ENCODE data around the gene IGSF21. TPM values are rescaled to one million over a fixed set of nuclear protein-coding genes. Genes with fewer than 3 reads are reported as not detected.

IGSF21 gene
- polyA plus RNA-seq, 6 donors from 2014 or later = not detected

- Mint-ChIP-seq H3K4me3 (no peak overlapping the region), H3K27ac (no peak overlapping the region), H3K27me3 (peaks cover 6 to 34% (median 20%) of the 10 kb centered on the region in 3 donors), H3K36me3 (no peaks in the 10 kb centered on the region), H3K4me1 (no peaks in the 10 kb centered on the region), H3K9me3 (peaks cover 0 to 5% (median 0%) of the 10 kb centered on the region in 7 donors)
- no peak for DNase-seq
- no peak for ATAC-seq (ENCODE audit: low read depth in 2 of 2)
Measured at GRCh38 chr1:18085387-18086074, 22.1 kb upstream of the IGSF21 start.

- no peak for DNase-seq
- peaks cover 0 to 4% (median 0%) of the 10 kb centered on the region in 3 donors for H3K4me1 Mint-ChIP-seq
- no peak overlapping the region for H3K4me3 Mint-ChIP-seq
- no peak for ATAC-seq (ENCODE audit: low read depth in 2 of 2)
- peaks cover 6 to 46% (median 38%) of the 10 kb centered on the region in 3 donors for H3K27me3 Mint-ChIP-seq
- H3K27ac Mint-ChIP-seq = peak overlapping the region in 1 of 6 donors; percentile 64
- peaks cover 0 to 5% (median 0%) of the 10 kb centered on the region in 7 donors for H3K9me3 Mint-ChIP-seq
- H3K36me3 Mint-ChIP-seq = no peaks in the 10 kb centered on the region
Measured at GRCh38 chr1:18088077-18088594, 19.5 kb upstream of the IGSF21 start.

- Mint-ChIP-seq H3K36me3 (peaks cover 0 to 7% of the 10 kb centered on the region in 2 donors), H3K4me3 (no peak overlapping the region), H3K27ac (no peak overlapping the region), H3K27me3 (peaks cover 12 to 55% (median 45%) of the 10 kb centered on the region in 3 donors), H3K9me3 (peaks cover 0 to 9% (median 3%) of the 10 kb centered on the region in 7 donors), H3K4me1 (peaks cover 0 to 4% (median 0%) of the 10 kb centered on the region in 3 donors)
- ATAC-seq (ENCODE audit: low read depth in 2 of 2) (no peak), DNase-seq (no peak)
Measured at GRCh38 chr1:18089488-18089887, 18.1 kb upstream of the IGSF21 start.

- Mint-ChIP-seq H3K4me1 (peaks cover 0 to 4% (median 0%) of the 10 kb centered on the region in 3 donors), H3K36me3 (peaks cover 0 to 7% of the 10 kb centered on the region in 2 donors), H3K27me3 (peaks cover 9 to 57% (median 53%) of the 10 kb centered on the region in 3 donors), H3K27ac (no peak overlapping the region), H3K4me3 (no peak overlapping the region), H3K9me3 (peaks cover 0 to 9% (median 3%) of the 10 kb centered on the region in 7 donors)
- DNase-seq (no peak), ATAC-seq (ENCODE audit: low read depth in 2 of 2) (no peak)
Measured at GRCh38 chr1:18090636-18091035, 17.0 kb upstream of the IGSF21 start.

- H3K27me3 Mint-ChIP-seq = peaks cover 9 to 54% (median 51%) of the 10 kb centered on the region in 3 donors
- peaks cover 0 to 4% (median 0%) of the 10 kb centered on the region in 3 donors for H3K4me1 Mint-ChIP-seq
- H3K27ac Mint-ChIP-seq = peak overlapping the region in 2 of 6 donors; percentile 3 to 28
- no peak overlapping the region for H3K4me3 Mint-ChIP-seq
- ATAC-seq (ENCODE audit: low read depth in 2 of 2) = no peak
- no peak for DNase-seq
- H3K9me3 Mint-ChIP-seq = peaks cover 0 to 9% (median 3%) of the 10 kb centered on the region in 7 donors
- peaks cover 0 to 7% of the 10 kb centered on the region in 2 donors for H3K36me3 Mint-ChIP-seq
Measured at GRCh38 chr1:18091660-18092446, 15.7 kb upstream of the IGSF21 start.

GRCh38 chr1:18093193-18093592 lies 14.4 kb upstream of the IGSF21 start:
- DNase-seq = no peak
- peaks cover 0 to 4% (median 0%) of the 10 kb centered on the region in 3 donors for H3K4me1 Mint-ChIP-seq
- H3K36me3 Mint-ChIP-seq = peaks cover 0 to 7% of the 10 kb centered on the region in 2 donors
- H3K4me3 Mint-ChIP-seq = no peak overlapping the region
- peak overlapping the region in 1 of 6 donors; percentile 77 for H3K27ac Mint-ChIP-seq
- peaks cover 0 to 8% (median 3%) of the 10 kb centered on the region in 7 donors for H3K9me3 Mint-ChIP-seq
- no peak for ATAC-seq (ENCODE audit: low read depth in 2 of 2)
- H3K27me3 Mint-ChIP-seq = peaks cover 9 to 60% (median 58%) of the 10 kb centered on the region in 3 donors

GRCh38 chr1:18093646-18094045 lies 14.0 kb upstream of the IGSF21 start:
- H3K36me3 Mint-ChIP-seq = peaks cover 0 to 7% of the 10 kb centered on the region in 2 donors
- ATAC-seq (ENCODE audit: low read depth in 2 of 2) (no peak), DNase-seq (no peak)
- H3K4me1 Mint-ChIP-seq = peaks cover 0 to 4% (median 0%) of the 10 kb centered on the region in 3 donors
- H3K4me3 Mint-ChIP-seq = no peak overlapping the region
- H3K27me3 Mint-ChIP-seq = peaks cover 9 to 62% (median 56%) of the 10 kb centered on the region in 3 donors
- H3K9me3 Mint-ChIP-seq = peaks cover 0 to 8% (median 3%) of the 10 kb centered on the region in 7 donors
- H3K27ac Mint-ChIP-seq = no peak overlapping the region

GRCh38 chr1:18094096-18094495 lies 13.5 kb upstream of the IGSF21 start:
- peaks cover 0 to 4% (median 0%) of the 10 kb centered on the region in 3 donors for H3K4me1 Mint-ChIP-seq
- H3K36me3 Mint-ChIP-seq = peaks cover 0 to 7% of the 10 kb centered on the region in 2 donors

GRCh38 chr1:18097206-18097605 lies 10.4 kb upstream of the IGSF21 start:
- Mint-ChIP-seq H3K27me3 (peaks cover 26 to 58% (median 56%) of the 10 kb centered on the region in 3 donors), H3K9me3 (peaks cover 0 to 8% (median 3%) of the 10 kb centered on the region in 7 donors), H3K4me3 (no peak overlapping the region), H3K4me1 (no peaks in the 10 kb centered on the region), H3K36me3 (peaks cover 0 to 7% of the 10 kb centered on the region in 2 donors), H3K27ac (no peak overlapping the region)
- DNase-seq (no peak), ATAC-seq (ENCODE audit: low read depth in 2 of 2) (no peak)

More at GRCh38 chr1:18094096-18094495, 13.5 kb upstream of the IGSF21 start:
- ATAC-seq (ENCODE audit: low read depth in 2 of 2) (no peak), DNase-seq (no peak)
- no peak overlapping the region for H3K27ac Mint-ChIP-seq
- no peak overlapping the region for H3K4me3 Mint-ChIP-seq
- H3K27me3 Mint-ChIP-seq = peaks cover 12 to 58% (median 56%) of the 10 kb centered on the region in 3 donors
- H3K9me3 Mint-ChIP-seq = peaks cover 0 to 8% (median 3%) of the 10 kb centered on the region in 7 donors

- H3K27ac Mint-ChIP-seq = no peak overlapping the region
Measured at GRCh38 chr1:18099026-18099425, 8.6 kb upstream of the IGSF21 start.

GRCh38 chr1:18100060-18100459 lies 7.5 kb upstream of the IGSF21 start:
- Mint-ChIP-seq H3K27me3 (peaks cover 36 to 62% (median 47%) of the 10 kb centered on the region in 3 donors), H3K9me3 (peaks cover 0 to 4% (median 0%) of the 10 kb centered on the region in 7 donors), H3K4me3 (no peak overlapping the region), H3K4me1 (no peaks in the 10 kb centered on the region), H3K36me3 (no peaks in the 10 kb centered on the region), H3K27ac (no peak overlapping the region)
- ATAC-seq (ENCODE audit: low read depth in 2 of 2) (no peak), DNase-seq (no peak)

More at GRCh38 chr1:18099026-18099425, 8.6 kb upstream of the IGSF21 start:
- ATAC-seq (ENCODE audit: low read depth in 2 of 2) (no peak), DNase-seq (no peak)
- H3K4me3 Mint-ChIP-seq = peak overlapping the region in 1 of 8 donors; percentile 15
- H3K4me1 Mint-ChIP-seq = no peaks in the 10 kb centered on the region
- peaks cover 0 to 4% (median 0%) of the 10 kb centered on the region in 7 donors for H3K9me3 Mint-ChIP-seq
- H3K27me3 Mint-ChIP-seq = peaks cover 33 to 61% (median 52%) of the 10 kb centered on the region in 3 donors
- no peaks in the 10 kb centered on the region for H3K36me3 Mint-ChIP-seq

- no peak overlapping the region for H3K4me3 Mint-ChIP-seq
- peaks cover 40 to 59% (median 42%) of the 10 kb centered on the region in 3 donors for H3K27me3 Mint-ChIP-seq
- H3K27ac Mint-ChIP-seq = no peak overlapping the region
- H3K9me3 Mint-ChIP-seq = peaks cover 0 to 4% (median 0%) of the 10 kb centered on the region in 7 donors
- no peaks in the 10 kb centered on the region for H3K4me1 Mint-ChIP-seq
- peak; percentile 13 for DNase-seq
- ATAC-seq (ENCODE audit: low read depth in 2 of 2) = no peak
- no peaks in the 10 kb centered on the region for H3K36me3 Mint-ChIP-seq
Measured at GRCh38 chr1:18100491-18101063, 7.0 kb upstream of the IGSF21 start.

- H3K9me3 Mint-ChIP-seq = peaks cover 0 to 4% (median 0%) of the 10 kb centered on the region in 7 donors
- ATAC-seq (ENCODE audit: low read depth in 2 of 2) (no peak), DNase-seq (no peak)
- H3K27me3 Mint-ChIP-seq = peaks cover 45 to 63% (median 47%) of the 10 kb centered on the region in 3 donors
- H3K36me3 Mint-ChIP-seq = no peaks in the 10 kb centered on the region
- H3K27ac Mint-ChIP-seq = no peak overlapping the region
- H3K4me1 Mint-ChIP-seq = no peaks in the 10 kb centered on the region
- no peak overlapping the region for H3K4me3 Mint-ChIP-seq
Measured at GRCh38 chr1:18101508-18101907, 6.1 kb upstream of the IGSF21 start.
